ENCODE data around the gene KRTAP5-10.

GRCh38 chr11:71539017-71539416 is 26.3 kb upstream of the KRTAP5-10 start:
- TF ChIP-seq, protein P1, sequence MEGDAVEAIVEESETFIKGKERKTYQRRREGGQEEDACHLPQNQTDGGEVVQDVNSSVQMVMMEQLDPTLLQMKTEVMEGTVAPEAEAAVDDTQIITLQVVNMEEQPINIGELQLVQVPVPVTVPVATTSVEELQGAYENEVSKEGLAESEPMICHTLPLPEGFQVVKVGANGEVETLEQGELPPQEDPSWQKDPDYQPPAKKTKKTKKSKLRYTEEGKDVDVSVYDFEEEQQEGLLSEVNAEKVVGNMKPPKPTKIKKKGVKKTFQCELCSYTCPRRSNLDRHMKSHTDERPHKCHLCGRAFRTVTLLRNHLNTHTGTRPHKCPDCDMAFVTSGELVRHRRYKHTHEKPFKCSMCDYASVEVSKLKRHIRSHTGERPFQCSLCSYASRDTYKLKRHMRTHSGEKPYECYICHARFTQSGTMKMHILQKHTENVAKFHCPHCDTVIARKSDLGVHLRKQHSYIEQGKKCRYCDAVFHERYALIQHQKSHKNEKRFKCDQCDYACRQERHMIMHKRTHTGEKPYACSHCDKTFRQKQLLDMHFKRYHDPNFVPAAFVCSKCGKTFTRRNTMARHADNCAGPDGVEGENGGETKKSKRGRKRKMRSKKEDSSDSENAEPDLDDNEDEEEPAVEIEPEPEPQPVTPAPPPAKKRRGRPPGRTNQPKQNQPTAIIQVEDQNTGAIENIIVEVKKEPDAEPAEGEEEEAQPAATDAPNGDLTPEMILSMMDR (IDR thresholded peaks at IDR 0.05; ENCODE audit: insufficient read depth, low read length, poor library complexity, severe bottlenecking): no peak
- no peak for TF ChIP-seq EZH2phosphoT487 (conservative IDR thresholded peaks at IDR 0.05; ENCODE audit: low read length)

All from SU-DHL-6 (cell line).